ENCODE data around the gene ZNF169.

DNA sequence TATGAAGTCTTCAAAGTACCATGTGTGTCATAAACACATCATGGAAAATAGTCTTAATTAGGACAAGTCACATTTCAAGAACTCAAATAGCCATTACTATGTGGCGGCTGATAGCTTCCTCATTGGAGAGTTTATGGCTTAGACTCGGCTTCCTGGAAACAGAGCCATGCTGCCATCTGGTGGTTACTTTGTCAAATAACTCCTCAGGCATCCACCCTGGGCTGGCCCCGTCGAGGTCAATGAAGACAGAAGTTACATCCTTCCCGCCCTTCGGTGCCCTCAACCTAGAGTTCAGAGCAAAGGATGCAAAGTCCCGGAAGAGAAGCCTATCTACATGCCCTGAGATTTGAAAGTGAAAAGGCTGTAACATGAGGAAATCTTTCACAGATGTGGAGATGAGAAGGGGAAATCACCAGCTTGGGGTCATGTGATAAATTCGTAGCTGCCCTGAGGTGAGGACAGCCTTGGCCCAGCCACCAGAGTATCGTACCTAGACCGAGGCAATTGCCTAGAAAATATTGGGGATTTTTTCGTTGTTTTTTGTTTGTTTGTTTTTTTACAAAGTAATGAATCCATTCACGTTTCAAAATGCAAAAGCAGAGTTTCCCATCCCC lies 45.5 kb upstream of the ZNF169 start:
- TF ChIP-seq CTCF (IDR thresholded peaks at IDR 0.05; ENCODE audit: poor library complexity), result peak; percentile 83
- no peak for TF ChIP-seq EZH2 (IDR thresholded peaks at IDR 0.05; ENCODE audit: borderline replicate concordance)

Measured in hepatocyte (in vitro differentiated cells).